Glutamatergic neuron (in vitro differentiated cells): ENCODE measurements around the gene PVALB. TPM values are rescaled to one million over a fixed set of nuclear protein-coding genes. Genes with fewer than 3 reads are reported as not detected.

Experiments used
- DNase-seq: peaks from one replicate; pipeline ENCODE4 v3.0.0; 2022
- H3K27ac Mint-ChIP-seq: one replicate; pipeline ENCODE4 v1.8.0; 2020; ENCODE audit warnings: mild to moderate bottlenecking, mixed read lengths, inconsistent platforms; ENCODE audit not compliant: unreplicated experiment
- H3K27me3 Mint-ChIP-seq: one replicate; pipeline ENCODE4 v1.8.0; 2020; ENCODE audit warnings: mild to moderate bottlenecking, moderate library complexity, mixed read lengths, inconsistent platforms; ENCODE audit not compliant: unreplicated experiment
- H3K36me3 Mint-ChIP-seq: one replicate; pipeline ENCODE4 v1.8.0; 2020; ENCODE audit warnings: mild to moderate bottlenecking, mixed read lengths, inconsistent platforms; ENCODE audit not compliant: unreplicated experiment
- H3K4me1 Mint-ChIP-seq: one replicate; pipeline ENCODE4 v1.8.0; 2020; ENCODE audit warnings: mild to moderate bottlenecking, low read depth, mixed read lengths, inconsistent platforms; ENCODE audit not compliant: unreplicated experiment
- H3K4me3 Mint-ChIP-seq: one replicate; pipeline ENCODE4 v1.8.0; 2020; ENCODE audit warnings: mild to moderate bottlenecking, mixed read lengths, inconsistent platforms; ENCODE audit not compliant: unreplicated experiment
- H3K9me3 Mint-ChIP-seq: one replicate; pipeline ENCODE4 v1.8.0; 2020; ENCODE audit warnings: mild to moderate bottlenecking, moderate library complexity, mixed read lengths, inconsistent platforms; ENCODE audit not compliant: unreplicated experiment
- total RNA-seq: library from RNA; stranded (reverse); fragmentation: NEBNext Ultra II Directional; extraction: Animal tissue kit (Norgen Biotek cat#: 25700); gene quantifications from one replicate; pipeline ENCODE4 v1.2.1, GENCODE V29; 2021; ENCODE audit not compliant: unreplicated experiment
- TF ChIP-seq, protein P1 (sequence below): fragments of 200-600 bp; sonication (generic); IDR thresholded peaks from one replicate; pipeline ENCODE4 v1.5.0; 2021; ENCODE audit not compliant: partially characterized antibody, unreplicated experiment

PVALB gene
- total RNA-seq, 1 donor from 2014 or later: not detected

DNA sequence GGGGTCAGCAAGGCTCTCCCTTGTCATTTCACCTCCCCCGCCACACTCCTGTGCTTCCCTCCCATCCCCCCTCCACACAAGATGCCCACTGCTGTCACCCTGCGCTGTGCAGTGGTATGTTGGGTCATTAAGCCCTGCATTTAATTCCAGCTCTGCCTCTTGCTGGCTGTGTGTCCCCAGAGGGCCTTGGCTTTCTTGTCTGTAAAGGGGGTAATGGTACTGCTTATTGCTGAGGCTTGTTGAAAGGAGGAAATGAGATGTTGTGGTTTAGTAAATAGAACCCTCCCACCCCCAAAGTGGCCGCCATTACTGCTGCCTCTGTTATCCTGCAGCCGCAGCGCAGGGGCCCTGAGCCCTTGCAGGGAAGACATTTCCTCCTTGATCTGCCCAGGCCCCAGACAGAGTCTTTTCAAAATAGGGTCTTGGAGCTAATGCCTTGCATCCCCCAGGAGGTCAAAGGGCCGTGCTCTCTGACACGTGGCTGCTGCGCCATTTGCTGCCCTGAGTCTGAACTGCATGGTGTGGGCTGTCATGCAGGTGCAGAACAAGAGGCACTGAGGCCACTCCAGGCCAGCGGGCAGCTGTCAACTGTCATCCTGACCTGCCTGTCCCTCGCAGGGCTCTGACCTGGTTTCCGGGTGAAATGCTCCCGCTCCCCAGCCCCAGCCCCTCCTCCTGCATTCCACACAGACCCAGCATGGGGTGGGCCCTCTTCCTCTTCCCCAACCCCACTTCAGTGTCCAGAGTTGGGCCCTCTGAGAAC lies 18.7 kb downstream of the PVALB start:
- Mint-ChIP-seq H3K27ac (no peak overlapping the region), H3K27me3 (peaks cover 3% of the 10 kb centered on the region), H3K4me3 (no peak overlapping the region), H3K9me3 (no peaks in the 10 kb centered on the region), H3K4me1 (peaks cover 13% of the 10 kb centered on the region), H3K36me3 (no peaks in the 10 kb centered on the region)
- no peak for DNase-seq
- TF ChIP-seq, protein P1, sequence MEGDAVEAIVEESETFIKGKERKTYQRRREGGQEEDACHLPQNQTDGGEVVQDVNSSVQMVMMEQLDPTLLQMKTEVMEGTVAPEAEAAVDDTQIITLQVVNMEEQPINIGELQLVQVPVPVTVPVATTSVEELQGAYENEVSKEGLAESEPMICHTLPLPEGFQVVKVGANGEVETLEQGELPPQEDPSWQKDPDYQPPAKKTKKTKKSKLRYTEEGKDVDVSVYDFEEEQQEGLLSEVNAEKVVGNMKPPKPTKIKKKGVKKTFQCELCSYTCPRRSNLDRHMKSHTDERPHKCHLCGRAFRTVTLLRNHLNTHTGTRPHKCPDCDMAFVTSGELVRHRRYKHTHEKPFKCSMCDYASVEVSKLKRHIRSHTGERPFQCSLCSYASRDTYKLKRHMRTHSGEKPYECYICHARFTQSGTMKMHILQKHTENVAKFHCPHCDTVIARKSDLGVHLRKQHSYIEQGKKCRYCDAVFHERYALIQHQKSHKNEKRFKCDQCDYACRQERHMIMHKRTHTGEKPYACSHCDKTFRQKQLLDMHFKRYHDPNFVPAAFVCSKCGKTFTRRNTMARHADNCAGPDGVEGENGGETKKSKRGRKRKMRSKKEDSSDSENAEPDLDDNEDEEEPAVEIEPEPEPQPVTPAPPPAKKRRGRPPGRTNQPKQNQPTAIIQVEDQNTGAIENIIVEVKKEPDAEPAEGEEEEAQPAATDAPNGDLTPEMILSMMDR: no peak

DNA sequence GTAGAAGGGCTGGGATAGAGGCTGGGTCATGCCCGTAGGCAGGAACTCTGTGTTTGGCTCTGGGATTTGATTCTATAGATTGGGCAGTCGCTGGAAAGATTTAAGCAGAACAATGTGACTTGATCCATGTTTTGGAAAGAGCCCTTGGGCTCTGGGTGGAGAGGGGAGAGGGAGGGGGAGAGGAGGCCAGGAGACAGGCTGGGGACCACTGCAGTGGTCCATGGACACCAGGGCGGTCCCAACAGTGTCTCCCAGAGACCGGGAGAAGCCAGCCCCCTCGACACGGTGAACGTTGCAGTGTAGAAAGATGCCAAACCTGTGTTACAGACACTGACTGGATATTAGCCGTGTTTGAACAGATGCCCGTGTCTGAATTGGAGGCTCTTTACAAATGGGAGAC lies 19.5 kb downstream of the PVALB start:
- TF ChIP-seq, protein P1: no peak
- no peak overlapping the region for H3K4me3 Mint-ChIP-seq

DNA sequence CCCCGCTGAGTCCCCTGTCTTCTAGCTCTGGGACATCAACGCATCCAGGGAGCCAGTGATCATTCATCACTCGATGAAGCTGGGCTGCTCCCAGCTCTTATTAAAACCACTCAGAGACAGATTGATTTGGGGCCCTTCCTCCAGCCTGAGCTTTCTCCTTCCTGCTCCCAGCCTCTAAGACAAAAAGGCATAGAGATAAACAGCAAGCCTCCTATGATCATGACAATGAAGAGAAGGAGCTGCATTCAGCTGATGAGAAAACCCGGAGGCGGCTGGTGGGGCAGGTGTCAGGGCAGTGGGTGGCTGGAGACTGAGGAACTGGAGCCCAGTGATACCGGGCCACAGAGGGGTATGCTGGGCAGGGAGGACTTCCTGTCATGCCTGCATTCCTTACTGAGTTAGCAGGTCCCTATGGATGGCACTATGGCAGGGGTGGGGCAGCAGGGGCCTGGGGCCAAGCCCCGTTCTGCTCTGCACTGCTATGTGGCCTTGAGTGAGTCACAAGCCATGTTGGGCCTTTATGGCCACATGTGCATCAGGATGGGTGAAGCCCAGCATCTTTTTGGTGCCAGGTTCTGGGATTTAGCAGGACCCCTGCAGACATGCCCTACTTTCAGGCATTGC lies 20.2 kb downstream of the PVALB start:
- no peak overlapping the region for H3K4me3 Mint-ChIP-seq
- no peaks in the 10 kb centered on the region for H3K9me3 Mint-ChIP-seq
- DNase-seq: no peak
- peaks cover 13% of the 10 kb centered on the region for H3K4me1 Mint-ChIP-seq
- TF ChIP-seq, protein P1: no peak
- peaks cover 3% of the 10 kb centered on the region for H3K27me3 Mint-ChIP-seq
- H3K27ac Mint-ChIP-seq: no peak overlapping the region
- H3K36me3 Mint-ChIP-seq: no peaks in the 10 kb centered on the region

More for the DNA sequence above, 19.5 kb downstream of the PVALB start:
- Mint-ChIP-seq H3K27ac (no peak overlapping the region), H3K9me3 (no peaks in the 10 kb centered on the region), H3K27me3 (peaks cover 3% of the 10 kb centered on the region), H3K4me1 (peaks cover 13% of the 10 kb centered on the region), H3K36me3 (no peaks in the 10 kb centered on the region)
- no peak for DNase-seq

DNA sequence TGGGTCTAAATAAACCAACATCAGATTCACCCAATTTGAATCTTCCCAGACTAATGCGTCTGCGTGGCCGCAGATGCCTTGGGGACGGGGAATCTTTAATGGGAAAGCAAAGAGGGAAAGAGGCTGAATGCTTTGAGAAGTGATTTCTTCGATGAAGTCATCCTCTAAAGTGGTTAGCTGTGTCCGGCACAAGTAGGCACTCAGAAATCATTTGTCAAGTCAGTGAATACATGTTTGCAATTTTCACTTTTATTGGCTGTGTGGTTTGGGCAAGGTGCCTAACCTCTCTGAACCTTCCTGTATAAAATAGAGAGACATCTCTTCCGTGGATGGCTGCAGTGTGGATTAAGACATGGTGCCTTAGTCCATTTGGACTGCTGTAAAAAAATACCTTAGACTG lies 21.2 kb downstream of the PVALB start:
- no peaks in the 10 kb centered on the region for H3K9me3 Mint-ChIP-seq

More for the DNA sequence above, 21.2 kb downstream of the PVALB start:
- no peak overlapping the region for H3K4me3 Mint-ChIP-seq
- H3K36me3 Mint-ChIP-seq: no peaks in the 10 kb centered on the region
- no peak for DNase-seq
- H3K27me3 Mint-ChIP-seq: peaks cover 3% of the 10 kb centered on the region
- H3K4me1 Mint-ChIP-seq: peaks cover 13% of the 10 kb centered on the region
- TF ChIP-seq, protein P1: no peak
- no peak overlapping the region for H3K27ac Mint-ChIP-seq
